ENCODE data around the gene SLC51A. TPM values are rescaled to one million over a fixed set of nuclear protein-coding genes. Genes with fewer than 3 reads are reported as not detected.

SLC51A gene
- total and polyA plus RNA-seq, 8 donors, result 1.2 to 10.4 (median 7.9) TPM; not detected in 1

DNA sequence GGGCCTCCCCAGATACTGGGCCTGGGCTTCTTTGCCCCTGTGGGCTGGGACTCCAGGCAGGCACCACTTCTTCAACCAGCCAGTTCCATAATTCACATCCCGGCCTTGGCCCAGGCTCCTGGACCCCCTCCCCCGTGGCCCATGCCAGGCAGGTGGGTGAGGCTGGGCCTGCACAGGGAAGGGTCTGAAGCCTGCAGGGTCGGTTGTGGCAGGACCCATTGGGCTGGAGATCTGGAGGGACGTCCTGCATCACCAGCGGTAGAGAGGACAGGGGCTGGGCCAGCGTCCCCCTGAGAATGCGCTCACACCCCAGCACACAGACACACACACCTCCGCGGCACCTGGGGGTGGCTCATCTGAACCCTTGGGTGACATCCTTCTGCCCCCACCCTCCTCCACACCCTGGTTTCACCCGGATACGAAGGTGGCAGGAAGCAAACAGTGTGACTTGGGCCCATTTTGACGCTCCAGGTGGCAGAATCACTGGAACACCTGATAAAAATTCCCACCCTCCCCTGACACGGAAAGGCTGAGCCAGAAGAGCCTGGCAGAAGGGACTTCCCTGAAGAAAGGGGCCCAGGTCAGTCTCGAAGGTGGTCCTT lies 20.6 kb upstream of the SLC51A start:
- no peak for TF ChIP-seq CTCF (IDR thresholded peaks at IDR 0.05)
- intact Hi-C loops (cut with DNase I), result no loop called here
- H3K4me3 ChIP-seq, result no peak overlapping the region
- no peak overlapping the region for H3K27ac ChIP-seq
- ATAC-seq (no peak), DNase-seq (peak in 1 of 4 donors; percentile 76)
- H3K27me3 ChIP-seq, result no peaks in the 10 kb centered on the region
- H3K36me3 ChIP-seq, result no peaks in the 10 kb centered on the region
- H3K9me3 ChIP-seq, result no peaks in the 10 kb centered on the region
- H3K4me1 ChIP-seq, result peaks cover 0 to 52% of the 10 kb centered on the region in 2 donors

- H3K27ac ChIP-seq, result no peak overlapping the region
- H3K27me3 ChIP-seq, result no peaks in the 10 kb centered on the region
- no peak for TF ChIP-seq CTCF (IDR thresholded peaks at IDR 0.05)
- intact Hi-C loops (cut with DNase I), result no loop called here
- peaks cover 0 to 40% of the 10 kb centered on the region in 2 donors for H3K4me1 ChIP-seq
- H3K36me3 ChIP-seq, result no peaks in the 10 kb centered on the region
- DNase-seq (peak in 1 of 4 donors; percentile 61), ATAC-seq (no peak)
- no peaks in the 10 kb centered on the region for H3K9me3 ChIP-seq
- no peak overlapping the region for H3K4me3 ChIP-seq
Observed at GRCh38 chr3:196197524-196197923, 18.8 kb upstream of the SLC51A start.

DNA sequence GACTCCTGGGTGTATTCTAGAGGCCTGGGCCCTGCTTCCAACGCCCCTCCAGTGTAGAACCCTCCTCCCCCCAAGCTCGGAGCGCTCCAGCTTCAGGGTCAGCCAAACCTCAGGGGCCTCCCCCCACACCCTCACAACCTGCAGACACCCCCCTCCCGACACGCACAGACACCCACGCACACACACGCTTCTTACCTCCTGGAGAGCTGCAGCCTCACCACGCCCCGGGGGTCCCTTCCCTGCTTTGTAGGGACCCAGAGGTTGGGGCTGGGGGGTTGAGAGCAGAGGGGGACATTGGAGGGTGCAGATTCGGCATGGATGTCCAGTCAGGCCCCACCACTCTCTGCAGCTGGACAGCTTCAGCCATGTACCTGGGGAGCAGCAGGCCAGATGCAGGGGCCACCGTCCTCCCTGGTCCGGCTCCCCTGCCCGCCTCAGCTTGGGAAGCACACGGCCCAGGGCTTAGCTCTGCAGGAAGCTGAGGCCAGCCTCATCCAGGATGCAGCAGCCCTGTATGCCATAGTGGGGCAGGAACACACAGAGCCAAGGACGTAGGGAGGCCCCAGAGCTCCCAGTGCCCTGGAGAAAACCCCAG lies 18.2 kb upstream of the SLC51A start:
- H3K9me3 ChIP-seq, result no peaks in the 10 kb centered on the region
- H3K27ac ChIP-seq, result no peak overlapping the region
- TF ChIP-seq CTCF (IDR thresholded peaks at IDR 0.05), result no peak
- no peak overlapping the region for H3K4me3 ChIP-seq
- ATAC-seq (no peak), DNase-seq (peak in 1 of 4 donors; percentile 46)
- no peaks in the 10 kb centered on the region for H3K36me3 ChIP-seq
- intact Hi-C loops (cut with DNase I), result no loop called here
- H3K4me1 ChIP-seq, result peaks cover 0 to 40% of the 10 kb centered on the region in 2 donors
- peaks cover 0 to 3% of the 10 kb centered on the region in 2 donors for H3K27me3 ChIP-seq

- Histone ChIP-seq H3K4me1 (peaks cover 0 to 40% of the 10 kb centered on the region in 2 donors), H3K27ac (no peak overlapping the region), H3K36me3 (no peaks in the 10 kb centered on the region), H3K27me3 (peaks cover 0 to 9% of the 10 kb centered on the region in 2 donors), H3K9me3 (no peaks in the 10 kb centered on the region), H3K4me3 (no peak overlapping the region)
- intact Hi-C loops (cut with DNase I), result no loop called here
- DNase-seq (no peak), ATAC-seq (no peak)
- no peak for TF ChIP-seq CTCF (IDR thresholded peaks at IDR 0.05)
Observed at GRCh38 chr3:196198771-196199753, 17.3 kb upstream of the SLC51A start.

All from left lung (tissue), 10 donors.